HepG2 (cell line): ENCODE measurements around the gene RAB42. TPM values are rescaled to one million over a fixed set of nuclear protein-coding genes. Genes with fewer than 3 reads are reported as not detected.

Experiments used
- BORCS8-MEF2B ChIP-seq: sonication (generic); formaldehyde crosslinking; IDR thresholded peaks from 2 replicates; pipeline ENCODE4 v1.8.0; 2022; ENCODE audit warnings: mild to moderate bottlenecking, missing genetic modification reagents
- ELF1 ChIP-seq: sonication (generic); formaldehyde crosslinking; IDR thresholded peaks from 2 replicates; pipeline ENCODE4 v1.4.0; 2020; ENCODE audit warnings: missing genetic modification reagents
- FOXJ3 ChIP-seq: sonication (generic); formaldehyde crosslinking; IDR thresholded peaks from 2 replicates; pipeline ENCODE4 v1.4.0; 2020; ENCODE audit warnings: missing genetic modification reagents, mild to moderate bottlenecking, borderline replicate concordance
- NFYB ChIP-seq: sonication (generic); formaldehyde crosslinking; IDR thresholded peaks from 2 replicates; pipeline ENCODE4 v1.4.0; 2020; ENCODE audit warnings: missing genetic modification reagents
- NR2F6 ChIP-seq, 2 experiments: IDR thresholded peaks; 2 replicates each; pipeline ENCODE4 v1.6.1; 2016; ENCODE audit warnings: antibody characterized with exemption in 1 of 2, mild to moderate bottlenecking in 1 of 2
- SRSF4 ChIP-seq: fragments of 200-400 bp; formaldehyde crosslinking; IDR thresholded peaks from one replicate; pipeline ENCODE4 v1.6.1; 2018; ENCODE audit warnings: mild to moderate bottlenecking, low read depth, low read length, moderate library complexity; ENCODE audit not compliant: poor library complexity, severe bottlenecking
- U2AF1 ChIP-seq: fragments of 200-400 bp; formaldehyde crosslinking; optimal IDR thresholded peaks from 2 replicates; pipeline ENCODE3; 2017; ENCODE audit warnings: mild to moderate bottlenecking, low read depth, low read length
- ZNF10 ChIP-seq: sonication (generic); formaldehyde crosslinking; IDR thresholded peaks from 2 replicates; pipeline ENCODE4 v1.4.0; 2020; ENCODE audit warnings: mild to moderate bottlenecking, low read depth, missing genetic modification reagents, borderline replicate concordance
- ZNF75D ChIP-seq: sonication (generic); formaldehyde crosslinking; IDR thresholded peaks from 2 replicates; pipeline ENCODE4 v1.8.1; 2023; ENCODE audit warnings: missing genetic modification reagents, mild to moderate bottlenecking, borderline replicate concordance
- polyA plus RNA-seq, 8 experiments: library from polyadenylated mRNA; depleted of rRNA in 3 of 8; stranded (reverse) in 7 of 8; unstranded in 1 of 8; fragments of >200 nt; fragmentation: Illumina TruSeq in 4 of 8; extraction: Trizol in 4 of 8; gene quantifications; 2 replicates each; pipeline versions ENCODE4 v1.2.1 to v1.2.3, GENCODE V29; 2011 to 2016; ENCODE audit warnings: low read depth in 4 of 8, missing spikeins in 1 of 8, mixed read lengths in 1 of 8; ENCODE audit not compliant: insufficient read depth in 1 of 8
- total RNA-seq, 5 experiments: library from RNA; depleted of rRNA; stranded (reverse); fragments of >200 nt; fragmentation: Illumina TruSeq; extraction: Trizol; gene quantifications; 2 replicates each; pipeline ENCODE4 v1.2.3, GENCODE V29; 2016; ENCODE audit warnings: low read depth in 1 of 5
- TF ChIP-seq, protein P1 (sequence below): sonication (generic); formaldehyde crosslinking; IDR thresholded peaks from 2 replicates; pipeline ENCODE4 v1.4.0; 2020; ENCODE audit warnings: missing genetic modification reagents
- TF ChIP-seq, protein P2 (sequence below): sonication (generic); formaldehyde crosslinking; IDR thresholded peaks from 2 replicates; pipeline ENCODE4 v1.5.0; 2020; ENCODE audit warnings: mild to moderate bottlenecking, missing genetic modification reagents, borderline replicate concordance
- TF ChIP-seq, protein P3 (sequence below): sonication (generic); formaldehyde crosslinking; conservative IDR thresholded peaks from 2 replicates; pipeline ENCODE4 v1.8.1; 2023; ENCODE audit warnings: missing genetic modification reagents

RAB42 gene
- total and polyA plus RNA-seq, 2 of the 13 experiments (the other 11 are each of a cell fraction or from before 2014, with no cell fraction given) = 10.4 to 166 TPM

DNA sequence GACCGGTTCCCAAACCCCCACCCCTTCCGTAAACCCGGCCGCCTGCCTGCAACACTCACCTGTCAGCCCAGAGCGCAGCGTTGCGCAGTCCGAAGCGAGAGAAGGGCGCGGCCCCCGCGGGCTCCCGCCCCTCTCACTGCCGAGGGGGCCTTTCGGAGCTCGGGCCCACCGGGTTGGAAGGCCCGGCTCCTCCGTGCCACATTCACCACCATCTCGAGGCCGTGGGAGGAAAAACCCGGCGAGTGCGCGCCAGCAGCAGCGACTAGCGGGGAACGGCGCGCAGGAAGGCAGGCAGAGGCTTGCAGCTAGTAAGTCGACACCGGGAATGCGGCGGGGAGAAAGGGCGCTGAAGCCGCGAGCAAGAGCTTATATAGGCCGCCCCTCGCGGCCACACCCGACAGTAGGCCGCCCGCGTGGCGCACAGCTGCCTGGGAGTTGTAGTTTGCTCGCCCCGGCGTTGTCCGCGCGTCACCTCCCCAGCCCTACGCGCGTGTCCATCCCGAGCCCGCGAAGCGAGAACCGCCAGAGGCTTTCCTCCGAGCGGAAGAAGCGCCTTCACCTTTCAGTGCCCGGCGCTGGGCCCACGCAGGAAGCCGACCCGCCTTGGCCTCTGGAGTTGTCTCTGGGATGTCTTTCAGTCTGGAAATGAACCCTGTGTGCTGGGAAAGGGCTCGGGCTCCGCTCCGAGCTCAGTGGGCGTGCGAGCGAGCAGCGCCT is 10.4 kb upstream of the RAB42 start (continued):
- TF ChIP-seq BORCS8-MEF2B (CRISPR knock-in tag) = peak; percentile 58; the same call in 1 of the 2 replicates
- no peak for TF ChIP-seq ZNF10 (CRISPR knock-in tag)
- peak; percentile 69; the same call in 1 of the 2 replicates for TF ChIP-seq FOXJ3 (CRISPR knock-in tag)
- 0 out of 2 replicates have a peak, but pooled peaks have one; percentile 32 for TF ChIP-seq ZNF75D (CRISPR knock-in tag)
- TF ChIP-seq, protein P1, sequence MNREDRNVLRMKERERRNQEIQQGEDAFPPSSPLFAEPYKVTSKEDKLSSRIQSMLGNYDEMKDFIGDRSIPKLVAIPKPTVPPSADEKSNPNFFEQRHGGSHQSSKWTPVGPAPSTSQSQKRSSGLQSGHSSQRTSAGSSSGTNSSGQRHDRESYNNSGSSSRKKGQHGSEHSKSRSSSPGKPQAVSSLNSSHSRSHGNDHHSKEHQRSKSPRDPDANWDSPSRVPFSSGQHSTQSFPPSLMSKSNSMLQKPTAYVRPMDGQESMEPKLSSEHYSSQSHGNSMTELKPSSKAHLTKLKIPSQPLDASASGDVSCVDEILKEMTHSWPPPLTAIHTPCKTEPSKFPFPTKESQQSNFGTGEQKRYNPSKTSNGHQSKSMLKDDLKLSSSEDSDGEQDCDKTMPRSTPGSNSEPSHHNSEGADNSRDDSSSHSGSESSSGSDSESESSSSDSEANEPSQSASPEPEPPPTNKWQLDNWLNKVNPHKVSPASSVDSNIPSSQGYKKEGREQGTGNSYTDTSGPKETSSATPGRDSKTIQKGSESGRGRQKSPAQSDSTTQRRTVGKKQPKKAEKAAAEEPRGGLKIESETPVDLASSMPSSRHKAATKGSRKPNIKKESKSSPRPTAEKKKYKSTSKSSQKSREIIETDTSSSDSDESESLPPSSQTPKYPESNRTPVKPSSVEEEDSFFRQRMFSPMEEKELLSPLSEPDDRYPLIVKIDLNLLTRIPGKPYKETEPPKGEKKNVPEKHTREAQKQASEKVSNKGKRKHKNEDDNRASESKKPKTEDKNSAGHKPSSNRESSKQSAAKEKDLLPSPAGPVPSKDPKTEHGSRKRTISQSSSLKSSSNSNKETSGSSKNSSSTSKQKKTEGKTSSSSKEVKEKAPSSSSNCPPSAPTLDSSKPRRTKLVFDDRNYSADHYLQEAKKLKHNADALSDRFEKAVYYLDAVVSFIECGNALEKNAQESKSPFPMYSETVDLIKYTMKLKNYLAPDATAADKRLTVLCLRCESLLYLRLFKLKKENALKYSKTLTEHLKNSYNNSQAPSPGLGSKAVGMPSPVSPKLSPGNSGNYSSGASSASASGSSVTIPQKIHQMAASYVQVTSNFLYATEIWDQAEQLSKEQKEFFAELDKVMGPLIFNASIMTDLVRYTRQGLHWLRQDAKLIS = peak; percentile 98
- no peak for TF ChIP-seq NR2F6 (IDR thresholded peaks at IDR 0.05)
- TF ChIP-seq NR2F6 (CRISPR knock-in tag; IDR thresholded peaks at IDR 0.05) = peak; percentile 60; the same call in 1 of the 2 replicates
- no peak for TF ChIP-seq SRSF4
- TF ChIP-seq, protein P2, sequence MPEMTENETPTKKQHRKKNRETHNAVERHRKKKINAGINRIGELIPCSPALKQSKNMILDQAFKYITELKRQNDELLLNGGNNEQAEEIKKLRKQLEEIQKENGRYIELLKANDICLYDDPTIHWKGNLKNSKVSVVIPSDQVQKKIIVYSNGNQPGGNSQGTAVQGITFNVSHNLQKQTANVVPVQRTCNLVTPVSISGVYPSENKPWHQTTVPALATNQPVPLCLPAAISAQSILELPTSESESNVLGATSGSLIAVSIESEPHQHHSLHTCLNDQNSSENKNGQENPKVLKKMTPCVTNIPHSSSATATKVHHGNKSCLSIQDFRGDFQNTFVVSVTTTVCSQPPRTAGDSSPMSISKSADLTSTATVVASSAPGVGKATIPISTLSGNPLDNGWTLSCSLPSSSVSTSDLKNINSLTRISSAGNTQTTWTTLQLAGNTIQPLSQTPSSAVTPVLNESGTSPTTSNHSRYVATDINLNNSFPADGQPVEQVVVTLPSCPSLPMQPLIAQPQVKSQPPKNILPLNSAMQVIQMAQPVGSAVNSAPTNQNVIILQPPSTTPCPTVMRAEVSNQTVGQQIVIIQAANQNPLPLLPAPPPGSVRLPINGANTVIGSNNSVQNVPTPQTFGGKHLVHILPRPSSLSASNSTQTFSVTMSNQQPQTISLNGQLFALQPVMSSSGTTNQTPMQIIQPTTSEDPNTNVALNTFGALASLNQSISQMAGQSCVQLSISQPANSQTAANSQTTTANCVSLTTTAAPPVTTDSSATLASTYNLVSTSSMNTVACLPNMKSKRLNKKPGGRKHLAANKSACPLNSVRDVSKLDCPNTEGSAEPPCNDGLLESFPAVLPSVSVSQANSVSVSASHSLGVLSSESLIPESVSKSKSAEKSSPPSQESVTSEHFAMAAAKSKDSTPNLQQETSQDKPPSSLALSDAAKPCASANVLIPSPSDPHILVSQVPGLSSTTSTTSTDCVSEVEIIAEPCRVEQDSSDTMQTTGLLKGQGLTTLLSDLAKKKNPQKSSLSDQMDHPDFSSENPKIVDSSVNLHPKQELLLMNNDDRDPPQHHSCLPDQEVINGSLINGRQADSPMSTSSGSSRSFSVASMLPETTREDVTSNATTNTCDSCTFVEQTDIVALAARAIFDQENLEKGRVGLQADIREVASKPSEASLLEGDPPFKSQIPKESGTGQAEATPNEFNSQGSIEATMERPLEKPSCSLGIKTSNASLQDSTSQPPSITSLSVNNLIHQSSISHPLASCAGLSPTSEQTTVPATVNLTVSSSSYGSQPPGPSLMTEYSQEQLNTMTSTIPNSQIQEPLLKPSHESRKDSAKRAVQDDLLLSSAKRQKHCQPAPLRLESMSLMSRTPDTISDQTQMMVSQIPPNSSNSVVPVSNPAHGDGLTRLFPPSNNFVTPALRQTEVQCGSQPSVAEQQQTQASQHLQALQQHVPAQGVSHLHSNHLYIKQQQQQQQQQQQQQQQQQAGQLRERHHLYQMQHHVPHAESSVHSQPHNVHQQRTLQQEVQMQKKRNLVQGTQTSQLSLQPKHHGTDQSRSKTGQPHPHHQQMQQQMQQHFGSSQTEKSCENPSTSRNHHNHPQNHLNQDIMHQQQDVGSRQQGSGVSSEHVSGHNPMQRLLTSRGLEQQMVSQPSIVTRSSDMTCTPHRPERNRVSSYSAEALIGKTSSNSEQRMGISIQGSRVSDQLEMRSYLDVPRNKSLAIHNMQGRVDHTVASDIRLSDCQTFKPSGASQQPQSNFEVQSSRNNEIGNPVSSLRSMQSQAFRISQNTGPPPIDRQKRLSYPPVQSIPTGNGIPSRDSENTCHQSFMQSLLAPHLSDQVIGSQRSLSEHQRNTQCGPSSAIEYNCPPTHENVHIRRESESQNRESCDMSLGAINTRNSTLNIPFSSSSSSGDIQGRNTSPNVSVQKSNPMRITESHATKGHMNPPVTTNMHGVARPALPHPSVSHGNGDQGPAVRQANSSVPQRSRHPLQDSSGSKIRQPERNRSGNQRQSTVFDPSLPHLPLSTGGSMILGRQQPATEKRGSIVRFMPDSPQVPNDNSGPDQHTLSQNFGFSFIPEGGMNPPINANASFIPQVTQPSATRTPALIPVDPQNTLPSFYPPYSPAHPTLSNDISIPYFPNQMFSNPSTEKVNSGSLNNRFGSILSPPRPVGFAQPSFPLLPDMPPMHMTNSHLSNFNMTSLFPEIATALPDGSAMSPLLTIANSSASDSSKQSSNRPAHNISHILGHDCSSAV (CRISPR knock-in tag) = no peak
- TF ChIP-seq, protein P3, sequence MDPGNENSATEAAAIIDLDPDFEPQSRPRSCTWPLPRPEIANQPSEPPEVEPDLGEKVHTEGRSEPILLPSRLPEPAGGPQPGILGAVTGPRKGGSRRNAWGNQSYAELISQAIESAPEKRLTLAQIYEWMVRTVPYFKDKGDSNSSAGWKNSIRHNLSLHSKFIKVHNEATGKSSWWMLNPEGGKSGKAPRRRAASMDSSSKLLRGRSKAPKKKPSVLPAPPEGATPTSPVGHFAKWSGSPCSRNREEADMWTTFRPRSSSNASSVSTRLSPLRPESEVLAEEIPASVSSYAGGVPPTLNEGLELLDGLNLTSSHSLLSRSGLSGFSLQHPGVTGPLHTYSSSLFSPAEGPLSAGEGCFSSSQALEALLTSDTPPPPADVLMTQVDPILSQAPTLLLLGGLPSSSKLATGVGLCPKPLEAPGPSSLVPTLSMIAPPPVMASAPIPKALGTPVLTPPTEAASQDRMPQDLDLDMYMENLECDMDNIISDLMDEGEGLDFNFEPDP (CRISPR knock-in tag) = no peak
- peak; percentile 66 for TF ChIP-seq ELF1 (CRISPR knock-in tag)
- 0 out of 2 replicates have a peak, but pooled peaks have one; percentile 34 for TF ChIP-seq NFYB (CRISPR knock-in tag)
- TF ChIP-seq U2AF1 = peak; percentile 99
